Activated CD4-positive, alpha-beta T cell treated with anti-CD3 and anti-CD28 coated beads, Interleukin-2, amount 50 U/mL, for 16 hours (primary cell): ENCODE results near the gene FAM81A.

ENCODE experiments used
- DNase-seq: peaks from one replicate; pipeline ENCODE4 v3.0.0-alpha.2; 2020

FAM81A gene

DNA sequence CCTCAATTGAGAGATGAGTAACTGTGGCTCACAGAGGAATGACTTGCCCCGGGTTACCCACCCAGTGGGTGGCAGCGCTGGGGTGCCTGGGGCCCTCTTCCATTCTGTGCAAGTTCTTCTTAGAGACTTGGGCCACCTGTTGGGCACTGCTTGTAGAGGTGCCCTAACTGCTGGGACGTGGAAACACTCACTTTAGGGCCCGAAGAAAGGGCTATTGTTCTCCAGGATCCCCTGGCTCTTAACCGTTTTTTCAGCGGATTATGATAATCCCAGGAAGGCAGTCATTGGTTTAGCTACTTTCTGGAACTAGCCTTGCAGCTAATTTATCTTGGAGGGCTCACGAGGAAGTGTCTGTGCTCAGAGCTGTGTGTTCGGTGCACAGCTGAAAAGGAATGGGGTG, 107.6 kb downstream of the FAM81A start:
- DNase-seq, result no peak

DNA sequence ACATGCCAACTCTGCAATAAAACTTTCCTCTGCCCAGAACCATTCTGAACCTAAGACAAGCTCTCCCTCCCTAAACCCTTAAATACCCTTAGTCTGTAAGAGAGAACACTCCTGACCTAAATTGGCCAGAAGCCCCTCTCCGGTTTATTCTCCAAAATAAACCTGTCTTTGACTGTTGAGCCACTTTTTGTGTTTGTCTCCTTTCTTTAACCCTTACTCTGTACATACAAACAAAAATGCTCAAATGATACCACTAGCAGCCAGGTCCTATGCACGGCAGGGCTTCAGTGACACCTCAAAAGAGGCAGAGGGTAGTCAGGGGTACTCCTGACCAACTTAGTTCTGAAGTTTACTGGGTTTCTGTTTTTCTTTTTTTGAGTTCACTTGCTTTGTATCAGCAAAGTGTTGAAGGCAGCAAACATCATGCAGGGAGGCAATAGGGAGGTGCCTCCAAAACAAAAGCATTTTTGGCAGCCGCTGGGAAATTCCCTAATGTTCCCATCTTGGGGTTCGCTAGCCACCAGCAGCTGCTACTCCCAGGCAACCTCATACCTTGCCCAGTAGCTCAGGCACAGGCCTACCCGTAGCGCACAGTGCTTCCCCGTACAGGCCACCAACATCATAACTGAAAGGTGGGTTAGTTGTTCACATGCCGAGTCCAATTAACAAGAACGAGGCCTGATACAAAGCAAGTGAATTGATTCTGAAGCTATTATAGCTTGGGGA, 110.7 kb downstream of the FAM81A start:
- no peak for DNase-seq

DNA sequence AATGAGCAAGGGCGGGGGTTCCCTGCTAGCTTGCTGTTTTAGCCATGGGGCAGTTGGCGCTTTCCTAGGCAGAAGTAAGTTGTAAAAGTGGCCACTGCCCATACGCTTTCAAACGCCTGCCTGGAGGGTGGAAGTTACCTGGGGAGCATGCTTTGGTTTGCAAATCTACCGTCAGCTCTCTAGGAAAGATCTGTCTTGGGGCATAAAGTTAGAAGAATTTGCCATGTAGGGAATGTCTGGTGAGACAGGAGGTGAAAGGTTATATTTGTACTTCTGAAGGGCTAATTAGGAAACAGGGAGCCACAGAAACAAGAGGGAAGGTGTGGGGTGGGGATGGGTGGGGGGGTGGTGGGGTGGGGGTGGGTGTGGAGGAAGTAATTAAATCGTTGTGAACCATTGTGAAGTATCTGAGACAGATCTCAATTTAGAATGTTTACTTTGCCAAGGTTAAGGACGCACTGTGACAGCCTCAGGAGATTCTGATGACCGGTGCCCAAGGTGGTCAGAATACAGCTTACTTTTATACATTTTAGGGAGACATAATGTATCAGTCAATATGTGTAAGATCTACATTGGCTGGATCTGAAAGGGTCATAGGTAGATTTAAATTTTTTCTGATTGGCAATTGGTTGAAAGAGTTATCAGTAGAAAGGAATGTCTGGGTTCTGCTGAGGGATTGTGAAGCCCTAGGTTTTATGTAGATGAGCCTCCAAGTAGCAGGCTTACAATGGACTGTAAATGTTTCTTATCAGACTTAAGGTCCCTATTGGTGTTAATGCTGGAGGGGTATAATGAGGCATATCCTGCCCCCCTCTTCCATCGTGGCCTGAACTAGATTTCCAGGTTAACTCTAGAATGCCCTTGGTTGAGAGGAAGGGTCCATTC, 111.6 kb downstream of the FAM81A start:
- DNase-seq, result no peak

DNA sequence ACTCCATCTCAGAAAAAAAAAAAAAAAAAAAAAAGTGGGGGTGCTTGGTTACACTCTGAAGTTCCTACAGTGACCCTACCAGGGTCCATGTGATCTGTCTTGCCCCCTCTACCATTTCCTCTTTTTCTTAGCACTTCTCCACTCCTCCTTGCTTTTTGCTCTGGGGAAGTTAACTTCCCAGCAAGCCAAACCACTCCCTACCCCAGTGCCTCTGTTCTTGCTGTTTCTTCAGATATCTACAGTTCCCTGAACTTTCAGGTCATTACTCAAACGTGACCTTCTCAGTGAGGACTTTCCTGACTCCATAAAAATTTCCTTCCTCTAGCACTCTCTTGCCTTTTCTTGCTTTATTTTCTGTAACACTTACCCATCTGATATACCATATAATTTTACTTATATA, 112.5 kb downstream of the FAM81A start:
- no peak for DNase-seq

DNA sequence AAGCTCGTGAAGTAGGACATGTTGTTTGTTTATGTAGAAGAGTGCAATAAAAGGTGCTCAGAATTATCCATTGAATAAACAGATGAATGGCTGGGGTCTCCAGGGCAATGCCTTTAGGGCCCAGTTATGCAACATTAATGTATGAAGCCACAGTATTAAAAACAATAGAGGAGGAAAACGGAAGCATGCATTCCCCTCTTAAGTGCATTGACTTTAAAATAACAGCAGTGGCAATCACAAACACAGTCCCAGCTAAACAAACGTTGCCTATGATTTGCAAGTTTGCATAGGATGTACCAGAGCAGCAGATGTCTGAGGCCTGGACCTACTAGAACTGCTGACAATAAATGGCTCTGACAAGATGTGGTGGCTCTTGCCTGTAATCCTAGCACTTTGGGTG, 113.0 kb downstream of the FAM81A start:
- DNase-seq, result no peak

DNA sequence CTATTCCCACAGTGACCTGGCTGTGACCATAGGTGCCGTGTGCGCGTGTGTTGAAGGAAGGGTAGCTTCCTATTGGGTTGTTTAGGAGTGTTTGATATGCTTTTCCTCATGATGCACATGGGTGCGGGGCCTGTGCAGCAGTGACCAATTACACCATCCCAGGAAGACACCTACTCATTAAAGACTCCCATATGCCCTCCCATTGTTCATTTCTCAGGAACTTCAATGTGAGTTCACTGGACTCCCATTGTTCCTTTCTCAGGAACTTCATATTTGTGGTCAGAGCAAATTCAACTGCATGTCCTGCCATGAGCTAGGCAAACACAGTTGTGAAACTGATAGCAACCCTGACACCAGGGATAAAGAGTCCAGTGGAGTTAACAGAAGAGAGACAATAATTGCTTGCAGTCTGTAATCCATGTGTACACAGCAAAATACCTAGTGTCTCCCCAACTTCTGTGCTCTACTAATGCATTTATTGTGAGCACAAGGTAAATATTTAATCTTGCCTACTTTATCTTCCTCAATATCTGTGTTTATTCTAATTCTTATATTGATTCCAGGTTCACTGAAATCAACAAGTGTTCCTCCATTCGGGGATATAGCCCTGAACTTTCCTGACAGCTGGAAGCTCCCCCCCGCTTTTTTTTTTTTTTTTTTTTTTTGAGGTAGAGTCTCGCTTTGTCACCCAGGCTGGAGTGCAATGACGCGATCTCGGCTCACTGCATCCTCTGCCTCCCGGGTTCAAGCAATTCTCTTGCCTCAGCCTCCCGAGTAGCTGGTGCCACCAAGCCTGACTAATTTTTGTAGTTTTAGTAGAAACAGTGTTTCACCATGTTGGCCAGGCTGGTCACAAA, 116.1 kb downstream of the FAM81A start:
- no peak for DNase-seq

DNA sequence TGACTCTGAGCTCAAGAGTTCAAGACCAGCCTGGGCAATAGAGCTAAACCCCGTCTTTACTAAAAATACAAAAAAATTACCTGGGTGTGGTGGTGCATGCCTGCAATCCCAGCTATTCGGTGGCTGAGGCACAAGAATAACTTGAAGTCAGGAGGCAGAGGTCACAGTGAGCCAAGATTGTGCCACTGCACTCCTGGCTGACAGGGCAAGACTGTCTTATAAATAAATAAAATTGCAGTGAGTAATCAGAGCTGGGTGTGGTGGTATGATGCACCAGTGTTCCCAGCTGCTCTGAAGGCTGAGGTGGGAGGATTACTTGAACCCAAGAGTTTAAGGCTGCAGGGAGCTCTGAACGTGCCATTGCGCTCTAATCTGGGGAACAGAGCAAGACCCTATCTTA, 117.7 kb downstream of the FAM81A start:
- DNase-seq, result no peak

DNA sequence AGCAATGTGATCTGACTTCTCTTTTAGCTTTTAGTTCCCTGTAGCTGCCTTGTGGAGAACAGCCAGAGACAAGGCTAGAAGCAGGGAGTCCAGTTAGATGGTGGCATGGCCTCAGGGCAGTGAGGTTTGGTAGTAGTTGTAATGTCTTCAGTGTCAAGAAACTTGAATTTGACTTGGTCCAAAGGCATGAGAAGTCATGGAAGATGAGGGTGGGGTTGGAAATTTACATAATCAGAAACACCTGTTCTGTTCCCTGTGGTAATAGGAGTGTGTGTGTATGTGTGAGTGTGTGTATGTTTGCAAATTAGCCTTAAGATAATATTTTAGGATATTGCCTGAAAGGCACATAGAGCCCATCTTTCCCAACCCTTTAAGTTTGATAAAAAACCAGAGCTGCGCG, 118.4 kb downstream of the FAM81A start:
- no peak for DNase-seq

DNA sequence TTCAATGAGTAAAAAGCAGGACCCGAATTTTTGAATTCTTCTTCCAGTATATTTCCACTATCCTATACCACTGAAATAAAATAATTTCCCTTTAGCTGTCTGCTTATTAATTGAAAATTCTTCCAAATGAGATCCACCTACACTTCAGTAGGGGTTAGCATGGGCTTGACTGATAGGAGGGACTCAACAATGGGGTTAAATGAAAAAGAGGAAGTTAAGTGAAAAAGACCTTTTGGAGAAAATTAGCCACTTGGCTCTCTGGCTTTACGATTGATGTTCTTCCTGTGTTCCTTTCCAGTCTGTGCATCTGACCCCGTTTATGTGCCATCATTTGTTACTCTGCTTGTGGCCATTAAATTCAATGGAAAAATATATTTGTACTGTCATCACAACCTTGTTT, 119.6 kb downstream of the FAM81A start:
- no peak for DNase-seq

DNA sequence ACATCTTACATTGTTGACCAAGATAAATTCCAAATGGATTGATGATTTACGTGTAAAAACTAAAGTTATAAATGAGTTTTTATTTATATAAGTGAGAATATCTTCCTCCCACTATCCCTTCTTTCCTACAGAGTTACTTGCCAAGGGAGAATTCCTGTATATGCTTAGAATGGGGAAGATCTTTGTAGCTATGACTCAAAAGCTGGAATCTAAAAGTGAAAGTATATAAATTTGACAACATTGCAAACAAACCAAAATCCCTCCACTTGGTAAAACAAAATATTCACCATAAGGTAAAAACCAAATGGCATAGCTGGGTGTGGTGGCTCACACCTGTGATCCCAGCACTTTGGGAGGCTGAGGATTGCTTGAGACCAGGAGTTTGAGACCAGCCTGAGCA, 120.9 kb downstream of the FAM81A start:
- no peak for DNase-seq

DNA sequence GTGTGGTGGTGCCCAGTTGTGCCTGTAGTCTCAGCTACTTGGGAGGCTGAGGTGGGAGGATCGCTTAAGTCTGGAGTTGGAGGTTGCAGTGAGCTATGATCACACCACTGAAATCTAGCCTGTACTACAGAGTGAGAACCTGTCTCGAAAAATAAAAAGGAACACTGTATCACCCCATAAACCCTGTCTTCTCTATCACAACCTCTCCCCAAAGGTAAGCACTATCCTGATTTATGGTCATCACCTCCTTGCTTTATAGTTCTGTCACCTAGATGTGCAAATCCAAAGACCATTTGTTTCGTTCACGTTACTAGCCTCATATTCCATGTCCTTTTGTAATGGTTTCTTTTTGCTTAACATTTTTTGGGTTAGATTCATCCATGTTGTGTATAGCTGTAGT, 123.6 kb downstream of the FAM81A start:
- DNase-seq, result no peak

DNA sequence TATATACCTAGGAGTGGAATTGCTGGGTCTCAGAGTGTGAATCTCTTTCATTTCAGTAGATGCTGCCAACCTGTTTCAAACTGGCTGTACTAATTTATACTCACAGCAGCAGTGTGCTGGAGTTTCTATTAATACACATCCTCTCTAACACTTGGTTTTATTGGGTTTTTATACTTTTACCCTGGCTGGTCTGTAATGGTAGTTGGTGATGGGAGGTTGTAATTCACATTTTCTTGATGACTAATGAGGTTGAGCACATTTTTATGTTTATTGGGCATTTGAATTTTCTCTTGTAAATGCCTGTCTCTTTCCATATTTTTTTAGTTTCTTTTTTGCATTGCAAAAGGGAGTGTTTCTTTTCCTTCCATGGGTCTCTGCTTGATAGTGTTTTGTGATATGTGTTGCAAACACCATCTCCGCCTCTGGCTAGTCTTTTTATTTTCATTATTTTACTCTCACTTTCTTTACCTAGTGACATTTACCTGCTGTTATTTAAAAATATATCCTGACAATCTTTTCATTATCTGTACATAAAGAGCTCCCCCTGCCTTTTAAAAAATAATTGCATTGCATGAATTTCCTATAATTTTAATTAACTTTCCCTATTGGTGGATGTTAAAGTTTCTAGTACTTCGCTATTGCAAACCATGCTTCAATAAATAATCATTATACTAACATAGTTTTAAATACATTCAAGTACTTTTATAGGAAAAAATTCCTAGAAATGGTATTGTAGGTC, 124.6 kb downstream of the FAM81A start:
- no peak for DNase-seq

DNA sequence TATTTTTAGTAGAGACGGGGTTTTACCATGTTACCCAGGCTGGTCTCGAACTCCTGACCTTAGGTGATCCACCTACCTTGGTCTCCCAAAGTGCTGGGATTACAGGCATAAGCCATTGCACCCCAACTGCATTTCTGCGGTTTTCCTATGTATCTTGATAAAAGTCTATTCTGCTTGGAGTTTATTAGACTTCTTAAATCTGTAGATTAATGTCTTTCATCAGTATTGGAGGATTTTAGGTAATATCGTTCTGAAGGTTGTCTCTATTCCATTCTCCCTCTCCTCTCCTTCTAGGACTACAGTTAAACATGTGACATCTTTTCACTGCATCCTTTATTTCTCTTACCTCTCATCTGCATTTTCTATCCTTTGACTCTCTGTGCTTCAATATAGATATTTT, 127.3 kb downstream of the FAM81A start:
- DNase-seq, result no peak

DNA sequence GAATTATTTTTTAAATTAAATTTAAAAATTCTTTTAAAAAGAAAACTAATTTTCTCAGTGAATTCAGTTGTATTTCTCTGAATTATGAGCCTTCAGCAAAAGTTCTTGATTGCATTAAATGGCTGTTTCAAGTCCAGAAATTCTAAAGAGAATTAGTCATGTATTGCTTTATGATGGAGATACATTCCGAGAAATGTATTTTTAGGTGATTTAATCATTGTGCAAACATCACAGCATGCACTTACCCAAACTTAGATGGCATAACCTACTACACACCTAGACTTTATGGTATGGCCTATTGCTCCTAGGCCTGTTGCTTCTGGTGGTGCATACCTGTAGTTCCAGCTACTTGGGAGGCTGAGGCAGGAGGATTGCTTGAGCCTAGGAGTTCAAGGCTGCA, 129.3 kb downstream of the FAM81A start:
- no peak for DNase-seq

DNA sequence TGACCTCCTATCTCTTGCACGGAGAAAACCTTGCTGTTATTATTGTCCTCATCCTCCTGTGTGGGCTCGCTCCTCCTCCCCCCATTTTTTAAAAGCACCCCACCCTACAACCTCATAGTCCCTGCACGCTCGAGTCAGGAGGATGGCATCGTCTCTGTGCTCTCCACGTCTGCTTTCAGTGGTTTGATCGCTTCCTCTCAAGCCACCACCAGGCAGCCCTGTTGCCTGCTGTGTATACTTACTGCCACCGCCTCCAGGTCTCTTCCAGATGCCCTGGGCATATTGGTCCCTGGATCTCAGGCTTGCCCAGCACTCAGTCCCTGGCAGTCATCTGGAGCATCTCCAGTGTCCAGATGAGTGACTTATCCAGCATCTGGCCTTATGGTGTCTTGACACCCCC, 131.5 kb downstream of the FAM81A start:
- DNase-seq, result no peak

DNA sequence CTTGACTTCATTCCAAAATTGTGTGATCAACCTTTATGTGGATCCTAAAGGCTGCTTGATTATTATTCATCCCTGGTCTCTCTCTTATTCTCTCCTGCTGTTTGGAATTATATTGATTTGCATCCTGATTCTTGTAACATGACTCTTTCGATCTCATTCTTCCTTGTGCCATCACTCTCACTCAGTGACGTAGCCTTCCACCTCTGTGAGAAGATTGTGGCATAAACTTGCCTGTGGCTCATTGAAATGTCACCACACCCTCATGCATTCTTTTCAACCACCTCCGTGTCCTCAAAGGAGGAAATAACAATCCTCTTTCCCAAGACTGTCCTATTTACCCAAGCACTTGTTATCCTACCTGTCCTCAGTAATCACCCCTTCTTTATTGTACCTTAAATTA, 132.3 kb downstream of the FAM81A start:
- DNase-seq, result no peak

DNA sequence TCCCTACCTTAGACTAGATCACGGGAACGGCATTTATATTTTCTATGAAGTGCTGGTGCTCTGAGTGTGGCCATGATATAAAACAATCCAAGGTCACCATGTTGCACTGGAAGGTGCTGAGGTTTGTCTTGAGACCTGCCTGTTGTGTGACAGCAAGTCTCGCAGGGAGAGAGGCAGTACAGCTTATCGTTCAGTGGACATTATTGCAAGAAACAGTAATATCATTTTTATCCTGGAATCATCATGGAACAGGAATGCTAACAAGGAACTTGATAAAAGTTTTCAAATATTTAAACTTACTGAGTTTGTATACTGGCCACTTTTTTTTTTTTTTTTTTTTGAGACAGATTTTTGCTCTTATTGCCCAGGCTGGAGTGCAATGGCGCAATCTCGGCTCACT, 133.6 kb downstream of the FAM81A start:
- DNase-seq, result no peak
